Body of pancreas (tissue), 4 donors: ENCODE data around the gene ZNF124.

Source experiments
- CTCF ChIP-seq, 7 experiments: fragments of 450-650 bp in 4 of 7; fragments of 200-600 bp in 3 of 7; sonication (generic) in 3 of 7; IDR thresholded peaks; one replicate each; pipeline ENCODE4 v1.5.1; 2016 to 2019; ENCODE audit warnings: antibody characterized with exemption in 7 of 7
- POLR2A ChIP-seq, 3 donors: fragments of 450-650 bp; IDR thresholded peaks; one replicate each; pipeline ENCODE4 v1.6.1; 2016; ENCODE audit warnings: antibody characterized with exemption in 3 of 3, mild to moderate bottlenecking in 2 of 3

- TF ChIP-seq CTCF (IDR thresholded peaks at IDR 0.05): no peak
- no peak for TF ChIP-seq POLR2A (IDR thresholded peaks at IDR 0.05)
Observed at GRCh38 chr1:247193958-247194357, 22.1 kb upstream of the ZNF124 start.
